ENCODE results near the gene CEL. TPM values are rescaled to one million over a fixed set of nuclear protein-coding genes. Genes with fewer than 3 reads are reported as not detected.

CEL gene
- total and polyA plus RNA-seq, 2 donors = 0.76 to 3.2 TPM

DNA sequence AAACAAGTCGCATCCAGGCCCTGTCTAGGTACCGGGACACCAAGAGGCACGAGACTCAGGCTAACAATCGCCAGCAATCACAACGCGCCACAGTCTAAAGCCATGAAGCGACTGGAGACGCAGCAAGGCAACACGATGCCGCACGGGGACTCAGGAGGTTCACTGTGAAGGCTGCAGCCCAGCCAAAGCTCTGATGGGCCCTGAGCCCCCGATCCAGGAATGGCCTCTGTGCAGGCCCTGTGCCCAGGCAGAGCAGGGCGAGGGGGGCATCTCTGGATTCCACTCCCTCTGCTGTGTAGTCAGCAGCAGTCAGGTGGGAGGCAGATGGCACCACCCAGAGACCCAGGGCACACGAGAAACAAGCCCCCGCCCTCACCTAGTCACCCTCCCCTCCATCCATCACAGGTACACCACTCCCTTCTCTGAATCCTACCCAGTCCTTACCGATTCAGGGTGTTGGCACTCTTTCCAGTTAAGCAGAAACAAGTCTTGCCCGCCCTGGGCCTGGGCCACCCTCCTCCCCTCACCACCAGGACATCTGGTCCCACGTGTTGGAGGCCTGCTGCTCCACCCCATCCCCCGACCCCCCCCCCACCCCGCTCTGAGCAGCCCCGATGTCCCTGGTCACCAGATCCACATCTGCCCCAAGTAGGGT is 58.2 kb downstream of the CEL start:
- peaks cover 4 to 56% of the 10 kb centered on the region in 2 donors for H3K4me1 ChIP-seq (ENCODE audit: control insufficient read depth in 2 of 2, insufficient read depth in 2 of 2, low read length in 2 of 2)
- H3K9me3 ChIP-seq (ENCODE audit: control insufficient read depth in 2 of 2, insufficient read depth in 1 of 2, low read length in 1 of 2) = no peaks in the 10 kb centered on the region
- H3K27ac ChIP-seq (ENCODE audit: low read depth in 1 of 2, low read length in 1 of 2) = peak overlapping the region in 1 of 2 donors; percentile 43
- H3K4me3 ChIP-seq (ENCODE audit: low read length in 2 of 2) = peak overlapping the region; percentile 48 to 75
- no peak for DNase-seq (ENCODE audit: low read depth in 6 of 9, low spot score in 9 of 9)
- H3K27me3 ChIP-seq (ENCODE audit: control insufficient read depth in 2 of 2, insufficient read depth in 1 of 2, low read length in 1 of 2) = peaks cover 0 to 9% of the 10 kb centered on the region in 2 donors
- no peaks in the 10 kb centered on the region for H3K36me3 ChIP-seq (ENCODE audit: control insufficient read depth in 2 of 2, insufficient read depth in 2 of 2, low read length in 1 of 2)
- 71% methylated on average over 21 of the region's 21 CpGs for WGBS

DNA sequence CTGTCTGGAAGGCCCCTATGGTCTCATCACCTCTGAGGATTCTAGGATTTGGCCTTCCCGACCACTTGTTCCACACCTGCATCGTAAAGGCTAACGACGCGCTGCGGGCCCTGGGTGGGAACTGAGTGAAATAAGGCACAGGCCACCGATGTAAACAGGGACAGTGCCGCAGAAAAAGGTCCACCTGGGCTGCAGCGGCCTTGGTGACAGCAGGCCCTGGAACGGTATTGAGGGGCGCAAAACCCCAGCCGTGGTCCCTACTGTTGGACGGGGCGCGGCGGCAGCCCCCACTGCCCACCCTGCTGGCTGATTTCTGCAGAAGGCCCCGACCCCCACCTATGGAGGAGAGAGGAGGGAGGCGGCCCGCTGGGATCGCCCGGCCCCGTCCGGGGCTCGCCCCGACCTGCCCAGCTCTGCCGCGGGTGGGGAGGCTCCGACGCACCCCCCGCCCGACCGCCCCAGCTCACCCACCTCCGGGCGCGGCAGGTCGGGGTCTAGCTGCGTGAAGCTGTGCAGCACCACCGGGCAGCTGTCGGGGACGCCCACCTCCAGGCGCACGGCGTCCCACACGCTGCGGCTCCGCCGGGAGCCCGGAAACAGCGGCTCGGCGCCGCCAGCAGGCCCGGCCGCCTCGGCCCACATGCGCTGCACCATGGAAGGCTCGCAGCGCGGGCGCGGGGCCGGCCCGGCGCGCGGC is 58.9 kb downstream of the CEL start:
- no peak for DNase-seq (ENCODE audit: low read depth in 6 of 9, low spot score in 9 of 9)
- no peaks in the 10 kb centered on the region for H3K9me3 ChIP-seq (ENCODE audit: control insufficient read depth in 2 of 2, insufficient read depth in 1 of 2, low read length in 1 of 2)
- peak overlapping the region; percentile 43 to 83 for H3K27ac ChIP-seq (ENCODE audit: low read depth in 1 of 2, low read length in 1 of 2)
- 3% methylated on average over 66 of the region's 66 CpGs for WGBS
- H3K27me3 ChIP-seq (ENCODE audit: control insufficient read depth in 2 of 2, insufficient read depth in 1 of 2, low read length in 1 of 2) = peaks cover 0 to 9% of the 10 kb centered on the region in 2 donors
- peaks cover 4 to 50% of the 10 kb centered on the region in 2 donors for H3K4me1 ChIP-seq (ENCODE audit: control insufficient read depth in 2 of 2, insufficient read depth in 2 of 2, low read length in 2 of 2)
- no peaks in the 10 kb centered on the region for H3K36me3 ChIP-seq (ENCODE audit: control insufficient read depth in 2 of 2, insufficient read depth in 2 of 2, low read length in 1 of 2)
- peak overlapping the region; percentile 48 to 75 for H3K4me3 ChIP-seq (ENCODE audit: low read length in 2 of 2)

Other genes starting within 250 kb of the CEL start
- 1.8 TPM for gene AK8, start 183.7 kb upstream of the CEL start, total RNA-seq
- gene AK8, start 183.7 kb upstream of the CEL start, polyA plus RNA-seq = 2.3 TPM
- 4.6 TPM for gene SPACA9, start 183.1 kb upstream of the CEL start, total RNA-seq
- gene SPACA9, start 183.1 kb upstream of the CEL start, polyA plus RNA-seq = 5.8 TPM
- gene TSC1, start 117.4 kb upstream of the CEL start, total RNA-seq = 15.1 TPM
- gene TSC1, start 117.4 kb upstream of the CEL start, polyA plus RNA-seq = 18.7 TPM
- 0.61 TPM for gene GFI1B, start 83.3 kb upstream of the CEL start, total RNA-seq
- gene GFI1B, start 83.3 kb upstream of the CEL start, polyA plus RNA-seq = 0.34 TPM
- gene GTF3C5, start 31.0 kb upstream of the CEL start, total RNA-seq = 64.0 TPM
- gene GTF3C5, start 31.0 kb upstream of the CEL start, polyA plus RNA-seq = 85.7 TPM
- gene RALGDS, start 59.3 kb downstream of the CEL start, total RNA-seq = 25.9 TPM
- 42.1 TPM for gene RALGDS, start 59.3 kb downstream of the CEL start, polyA plus RNA-seq
- gene GBGT1, start 101.9 kb downstream of the CEL start, total RNA-seq = 3.0 TPM
- gene GBGT1, start 101.9 kb downstream of the CEL start, polyA plus RNA-seq = 5.3 TPM
- not detected for gene OBP2B, start 147.3 kb downstream of the CEL start, total RNA-seq
- 0.09 TPM for gene OBP2B, start 147.3 kb downstream of the CEL start, polyA plus RNA-seq
- gene ABO, start 213.2 kb downstream of the CEL start, total RNA-seq = 0.14 TPM
- 1.3 TPM for gene ABO, start 213.2 kb downstream of the CEL start, polyA plus RNA-seq

Measured in thymus (tissue), 11 donors.